ENCODE data around the gene DLL4. TPM values are rescaled to one million over a fixed set of nuclear protein-coding genes. Genes with fewer than 3 reads are reported as not detected.

DLL4 gene
- total and polyA plus RNA-seq, 10 of the 15 experiments (the other 5 are each of a cell fraction or from before 2014, with no cell fraction given): 0.04 to 0.16 (median 0.09) TPM; not detected in 6

GRCh38 chr15:40929660-40930429 is 705 bp downstream of the DLL4 start:
- SMC1A ChIA-PET (ENCODE audit: uncharacterized antibody, unreplicated experiment): interaction anchor here (0.6 to 4.6 kb wide), 5 partner anchors 11 to 482 kb away, joined by 4 to 28 read pairs (median 4); partner anchors contain the start of gene VPS18
- no peaks in the 10 kb centered on the region for H4K20me1 ChIP-seq (ENCODE audit: control insufficient read depth, insufficient read depth)
- no peaks in the 10 kb centered on the region for H3K36me3 ChIP-seq (ENCODE audit: control insufficient read depth in 2 of 2, insufficient read depth in 2 of 2, low read length in 1 of 2)
- H3K27ac ChIP-seq (ENCODE audit: control insufficient read depth, insufficient read depth): no peak overlapping the region
- peak overlapping the region; percentile 64; the same call in 1 of the 2 replicates for H3K4me3 ChIP-seq
- CTCF ChIA-PET: interaction anchor here (1.1 to 6.5 kb wide), 16 partner anchors 8 to 255 kb away, joined by 3 to 80 read pairs (median 9); no protein-coding TSS in a partner anchor
- H3K9ac ChIP-seq (ENCODE audit: control insufficient read depth, insufficient read depth, low read length): no peak overlapping the region
- in situ Hi-C loops (cut with MboI) (no loop called here), intact Hi-C loops (cut with micrococcal nuclease; ENCODE audit: unreplicated experiment) (no loop called here)
- H3K4me1 ChIP-seq (ENCODE audit: control insufficient read depth, insufficient read depth, low read length): peaks cover 33% of the 10 kb centered on the region
- H3K4me2 ChIP-seq (ENCODE audit: control insufficient read depth, insufficient read depth): peak overlapping the region; percentile 87
- ATAC-seq (peak; percentile 10), FAIRE-seq (no peak), DNase-seq (ENCODE audit: low read depth, low spot score) (no peak)
- H3K27me3 ChIP-seq (replicated peaks in 1 of 2; ENCODE audit: control insufficient read depth in 2 of 2, insufficient read depth in 2 of 2, low read length in 1 of 2): peaks cover 22 to 31% of the 10 kb centered on the region in 2 experiments
- TF ChIP-seq ZNF622 (IDR thresholded peaks at IDR 0.05): no peak
- TF ChIP-seq CEBPB (IDR thresholded peaks at IDR 0.05; ENCODE audit: borderline replicate concordance in 1 of 2, low read depth in 2 of 2, low read length in 2 of 2): no peak
- TF ChIP-seq MAX (IDR thresholded peaks at IDR 0.05; ENCODE audit: low read depth, low read length): no peak
- TF ChIP-seq SP1 (IDR thresholded peaks at IDR 0.05; ENCODE audit: low read depth, low read length): no peak
- TF ChIP-seq CTCF (IDR thresholded peaks at IDR 0.05 in 2 of 3, conservative IDR thresholded peaks at IDR 0.05 in 1 of 3; ENCODE audit: control insufficient read depth in 2 of 3, extremely low read depth in 1 of 3, insufficient read depth in 1 of 3, low read depth in 3 of 3, low read length in 3 of 3): no peak
- no peak for TF ChIP-seq ZBTB4 (CRISPR knock-in tag; IDR thresholded peaks at IDR 0.05)
- peak; percentile 29 for TF ChIP-seq HDAC6 (IDR thresholded peaks at IDR 0.05; ENCODE audit: unreplicated experiment)
- TF ChIP-seq HDAC2 (IDR thresholded peaks at IDR 0.05): no peak
- no peak for TF ChIP-seq CBX3 (IDR thresholded peaks at IDR 0.05; ENCODE audit: borderline replicate concordance, low read depth)
- TF ChIP-seq E2F8 (IDR thresholded peaks at IDR 0.05; ENCODE audit: low read depth, partially characterized antibody): no peak
- no peak for TF ChIP-seq RELB (IDR thresholded peaks at IDR 0.05; ENCODE audit: low read depth)
- TF ChIP-seq DPF2 (IDR thresholded peaks at IDR 0.05): 0 out of 2 replicates have a peak, but pooled peaks have one; percentile 5
- BruUV-seq (replicated peaks): no TSS peak
- POLR2A ChIA-PET: interaction anchor here (0.7 to 1.8 kb wide), 3 partner anchors 10 to 84 kb away, joined by 3 to 11 read pairs (median 4); no protein-coding TSS in a partner anchor
- H3K79me2 ChIP-seq (ENCODE audit: control insufficient read depth, insufficient read depth, low read length): no peaks in the 10 kb centered on the region
- H3K9me3 ChIP-seq (replicated peaks; ENCODE audit: control insufficient read depth, insufficient read depth, low read length): no peaks in the 10 kb centered on the region
- WGBS (ENCODE audit: insufficient coverage, insufficient replicate concordance, low lambda C conversion rate, missing lambda C conversion rate): 4% methylated on average over 50 of the region's 56 CpGs
- RAD21 ChIA-PET (ENCODE audit: unreplicated experiment): interaction anchor here (0.7 to 3.2 kb wide), 14 partner anchors 10 to 254 kb away, joined by 3 to 36 read pairs (median 5); partner anchors contain the start of genes CHAC1 and VPS18
- H2AFZ ChIP-seq (ENCODE audit: control insufficient read depth, low read depth, low read length): no peak overlapping the region

Measured in GM12878 (cell line).